T-helper 1 cell treated with Interleukin-12 subunit alpha and Interleukin-12 subunit beta and Interleukin-4 antibody, amounts not matched to agents 30 μg/mL and 1 μg/mL, for 36 hours (primary cell): ENCODE data around the gene CTNS.
A peak's percentile ranks its signal among the peaks of the same experiment; 100 is the strongest.

ENCODE experiments used
- H3K27ac Mint-ChIP-seq: one replicate; pipeline ENCODE4 v1.8.0; 2021; ENCODE audit warnings: mild to moderate bottlenecking, mixed read lengths
- H3K27me3 Mint-ChIP-seq: one replicate; pipeline ENCODE4 v1.8.0; 2021; ENCODE audit warnings: low read depth, mixed read lengths
- H3K36me3 Mint-ChIP-seq: one replicate; pipeline ENCODE4 v1.8.0; 2021; ENCODE audit warnings: low read depth, mixed read lengths
- H3K4me1 Mint-ChIP-seq: one replicate; pipeline ENCODE4 v1.8.0; 2021; ENCODE audit warnings: low read depth, mixed read lengths
- H3K4me3 Mint-ChIP-seq: one replicate; pipeline ENCODE4 v1.8.0; 2021; ENCODE audit warnings: mild to moderate bottlenecking, moderate library complexity, mixed read lengths
- H3K9me3 Mint-ChIP-seq: one replicate; pipeline ENCODE4 v1.8.0; 2021; ENCODE audit warnings: mixed read lengths

Gene CTNS

DNA sequence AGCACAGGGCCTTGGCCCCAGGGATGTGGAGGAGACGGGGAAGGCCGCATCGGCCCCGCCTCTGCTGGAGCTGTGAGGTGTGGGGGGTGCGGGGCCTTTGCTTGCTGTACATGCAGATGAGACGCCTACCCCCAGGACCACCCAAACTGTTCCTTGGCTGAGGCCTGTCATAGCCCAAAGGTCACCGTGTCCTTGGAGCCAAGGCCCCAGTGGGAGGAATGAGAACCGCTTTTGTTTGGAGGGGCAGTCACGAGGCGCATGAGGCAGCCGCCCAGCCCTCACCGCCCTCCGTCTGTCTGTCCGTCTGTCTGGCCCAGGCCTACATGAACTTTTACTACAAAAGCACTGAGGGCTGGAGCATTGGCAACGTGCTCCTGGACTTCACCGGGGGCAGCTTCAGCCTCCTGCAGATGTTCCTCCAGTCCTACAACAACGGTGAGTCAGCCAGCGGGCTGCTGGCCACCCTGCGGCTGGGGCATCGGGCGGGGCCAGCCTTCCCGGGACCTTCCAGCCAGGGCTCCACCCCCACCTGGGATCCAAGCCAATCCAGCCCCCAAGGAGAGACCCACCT is 23.1 kb downstream of the CTNS start:
- H3K36me3 Mint-ChIP-seq = no peaks in the 10 kb centered on the region
- H3K27ac Mint-ChIP-seq = no peak overlapping the region
- H3K27me3 Mint-ChIP-seq = no peaks in the 10 kb centered on the region
- H3K4me3 Mint-ChIP-seq = no peak overlapping the region
- no peaks in the 10 kb centered on the region for H3K4me1 Mint-ChIP-seq
- no peaks in the 10 kb centered on the region for H3K9me3 Mint-ChIP-seq

DNA sequence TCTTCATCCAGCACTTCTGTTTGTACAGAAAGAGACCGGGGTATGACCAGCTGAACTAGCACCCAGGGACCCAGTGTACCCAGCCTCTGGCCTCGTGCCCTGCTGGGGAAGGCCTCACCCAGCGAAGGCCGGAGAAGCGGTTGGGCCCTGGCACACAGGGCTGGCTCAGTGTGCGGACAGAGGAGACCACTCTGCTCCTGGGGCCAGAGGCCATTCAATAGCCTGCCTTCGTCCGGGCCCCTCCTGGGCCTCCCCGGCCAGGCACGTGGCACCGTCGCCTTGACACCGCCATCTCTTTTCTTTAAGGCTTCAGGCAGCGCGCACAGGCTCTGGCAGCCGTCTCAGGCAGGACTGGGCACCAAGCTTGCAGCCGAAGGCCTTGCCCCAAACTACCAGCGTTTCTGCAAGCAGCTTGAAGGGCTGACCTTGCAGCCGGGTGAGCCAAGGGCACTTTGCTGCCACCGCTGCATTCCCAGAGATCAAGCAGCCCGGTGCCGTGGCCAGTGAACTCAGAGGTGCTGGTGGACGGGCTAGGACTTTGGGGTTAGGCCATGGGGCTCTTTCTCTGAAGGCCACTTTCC is 23.8 kb downstream of the CTNS start:
- H3K27ac Mint-ChIP-seq = no peak overlapping the region
- no peaks in the 10 kb centered on the region for H3K9me3 Mint-ChIP-seq
- H3K36me3 Mint-ChIP-seq = no peaks in the 10 kb centered on the region
- H3K27me3 Mint-ChIP-seq = no peaks in the 10 kb centered on the region
- no peak overlapping the region for H3K4me3 Mint-ChIP-seq
- no peaks in the 10 kb centered on the region for H3K4me1 Mint-ChIP-seq

DNA sequence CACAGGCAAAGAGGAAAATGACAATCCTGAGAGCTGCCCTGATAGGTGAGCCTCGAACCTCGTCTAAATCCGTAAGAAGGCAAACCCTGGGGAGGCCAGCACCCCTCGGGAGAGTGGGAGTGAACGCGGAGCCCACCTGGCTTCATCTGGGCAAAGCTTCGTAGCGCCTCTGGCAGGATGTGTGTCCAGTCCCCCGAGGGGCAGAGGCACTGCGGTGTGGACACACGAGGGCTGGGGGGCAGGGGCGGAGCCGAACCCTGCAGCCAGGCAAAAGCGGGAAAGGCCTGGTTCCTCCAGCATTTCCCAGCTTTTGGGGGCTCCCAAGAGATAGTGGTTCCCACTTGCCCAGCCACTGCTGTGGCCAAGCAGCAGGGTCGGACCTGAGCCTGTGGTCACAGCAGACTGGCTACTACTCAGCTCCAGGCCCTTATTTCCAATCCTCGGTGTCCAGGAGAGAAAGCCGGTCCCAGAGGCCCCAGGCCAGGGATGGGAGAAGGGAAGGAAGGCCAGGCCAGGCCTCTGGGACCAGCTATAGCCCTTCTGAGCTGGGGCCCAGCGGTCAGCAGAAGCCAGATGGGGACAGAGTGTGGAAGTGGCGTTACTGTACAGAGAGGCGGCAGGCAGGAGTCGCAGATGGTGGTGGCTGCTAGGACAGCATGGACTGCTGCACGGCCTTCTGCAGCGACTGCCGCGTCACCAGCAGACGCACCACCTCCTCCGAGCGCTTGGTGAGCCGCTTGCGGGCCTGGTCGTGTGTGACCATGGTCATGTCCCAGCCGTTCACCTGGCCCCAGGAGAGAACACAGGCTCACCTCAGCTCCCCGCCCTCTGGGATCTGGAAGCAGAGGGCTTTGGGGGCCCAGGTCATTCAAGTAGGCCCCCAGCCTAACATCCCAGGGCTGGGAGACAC is 26.8 kb downstream of the CTNS start:
- H3K4me1 Mint-ChIP-seq = peaks cover 11% of the 10 kb centered on the region

DNA sequence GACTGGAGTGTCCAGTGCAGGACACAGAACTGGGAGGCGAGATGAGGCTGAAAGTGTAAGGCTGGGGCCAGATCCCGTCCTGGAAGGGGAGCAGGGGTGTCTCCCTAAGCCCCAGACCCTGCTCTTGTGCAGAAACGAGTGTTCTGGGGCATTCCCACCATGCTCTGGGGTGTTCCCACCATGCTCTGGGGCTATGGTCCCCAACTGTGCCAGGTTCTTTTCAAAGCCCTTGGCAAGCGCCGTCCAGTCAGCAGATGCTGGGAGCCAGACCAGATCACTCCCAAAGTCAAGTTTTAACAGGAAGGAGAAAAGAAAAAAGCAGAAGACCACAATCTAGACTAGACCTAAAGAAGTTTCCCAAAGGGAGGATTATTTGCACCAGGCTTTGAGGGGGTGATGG is 29.3 kb downstream of the CTNS start:
- Mint-ChIP-seq H3K36me3 (peaks cover 1% of the 10 kb centered on the region), H3K4me3 (peak overlapping the region; percentile 60), H3K9me3 (no peaks in the 10 kb centered on the region), H3K27me3 (no peaks in the 10 kb centered on the region), H3K27ac (no peak overlapping the region), H3K4me1 (peaks cover 19% of the 10 kb centered on the region)

More for the DNA sequence above, 26.8 kb downstream of the CTNS start:
- Mint-ChIP-seq H3K4me3 (no peak overlapping the region), H3K27me3 (no peaks in the 10 kb centered on the region), H3K9me3 (no peaks in the 10 kb centered on the region), H3K27ac (no peak overlapping the region), H3K36me3 (no peaks in the 10 kb centered on the region)

DNA sequence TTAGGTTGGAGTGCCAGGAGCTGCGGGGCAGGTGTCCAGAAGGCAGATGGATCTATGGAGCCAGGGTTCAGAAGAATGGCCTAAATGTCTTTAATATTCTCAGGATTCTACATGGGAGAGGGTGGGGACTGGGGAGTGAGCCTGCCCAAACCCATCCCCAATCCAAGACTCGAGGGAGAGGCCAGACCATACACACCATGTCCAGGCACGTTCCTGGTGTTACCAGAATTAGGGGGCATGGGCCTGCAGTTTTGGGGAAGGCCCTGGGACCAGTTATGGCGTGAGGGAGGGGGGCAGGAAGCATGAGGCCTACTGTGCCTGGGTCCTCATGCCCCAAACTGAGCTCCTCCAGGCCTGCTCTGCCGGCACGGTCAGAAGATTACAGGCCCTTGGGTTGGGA is 30.0 kb downstream of the CTNS start:
- Mint-ChIP-seq H3K9me3 (no peaks in the 10 kb centered on the region), H3K27me3 (no peaks in the 10 kb centered on the region), H3K4me3 (peak overlapping the region; percentile 79), H3K36me3 (peaks cover 3% of the 10 kb centered on the region), H3K4me1 (peaks cover 20% of the 10 kb centered on the region), H3K27ac (peak overlapping the region; percentile 41)

DNA sequence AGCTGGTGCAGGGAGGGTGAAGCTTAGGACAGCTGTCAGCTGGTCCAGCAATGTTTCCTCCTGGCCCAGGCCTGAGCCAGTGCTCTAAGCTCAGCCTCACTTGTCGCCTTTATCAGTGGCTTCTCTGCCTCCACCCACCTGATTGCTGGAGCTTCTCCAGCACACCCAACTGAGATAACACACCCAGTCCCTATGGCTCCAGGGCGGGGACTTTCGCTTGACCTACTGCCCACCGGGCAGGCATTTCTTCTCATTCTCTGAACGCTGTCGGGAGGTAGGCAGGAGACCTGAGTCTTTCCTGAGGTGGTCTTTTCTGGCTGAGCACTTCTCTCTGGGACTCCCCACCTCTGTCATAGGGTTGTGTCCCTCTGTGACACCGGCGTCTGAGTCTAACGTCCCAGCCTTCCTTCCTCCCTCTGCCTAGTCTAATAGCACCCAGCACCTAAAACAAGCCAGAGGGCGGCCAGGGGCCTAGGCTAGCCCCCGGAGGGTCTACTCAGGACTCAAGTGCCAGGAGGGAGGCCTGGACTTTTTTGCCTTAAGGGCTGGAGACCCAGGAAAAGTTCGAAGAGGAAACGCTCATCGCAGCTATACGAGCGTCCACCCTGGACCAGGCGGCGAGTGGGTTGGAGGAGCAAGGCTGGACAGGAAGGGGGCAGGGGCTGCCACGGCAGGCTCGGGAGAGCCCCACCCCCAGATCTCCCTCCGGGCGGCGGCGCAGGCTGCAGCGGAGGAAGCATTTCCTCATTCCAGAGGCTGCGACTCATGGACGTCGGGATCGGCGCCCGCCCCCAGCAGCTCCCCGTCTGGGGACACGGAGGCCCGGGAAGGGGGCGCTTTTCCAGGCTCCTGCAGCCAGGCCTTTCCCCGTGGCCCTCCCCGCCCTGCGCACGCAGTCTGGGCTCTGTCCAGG is 31.1 kb downstream of the CTNS start:
- H3K4me3 Mint-ChIP-seq = peak overlapping the region; percentile 96
- no peaks in the 10 kb centered on the region for H3K27me3 Mint-ChIP-seq
- H3K9me3 Mint-ChIP-seq = no peaks in the 10 kb centered on the region
- H3K27ac Mint-ChIP-seq = peak overlapping the region; percentile 62
- peaks cover 23% of the 10 kb centered on the region for H3K4me1 Mint-ChIP-seq
- H3K36me3 Mint-ChIP-seq = peaks cover 7% of the 10 kb centered on the region

DNA sequence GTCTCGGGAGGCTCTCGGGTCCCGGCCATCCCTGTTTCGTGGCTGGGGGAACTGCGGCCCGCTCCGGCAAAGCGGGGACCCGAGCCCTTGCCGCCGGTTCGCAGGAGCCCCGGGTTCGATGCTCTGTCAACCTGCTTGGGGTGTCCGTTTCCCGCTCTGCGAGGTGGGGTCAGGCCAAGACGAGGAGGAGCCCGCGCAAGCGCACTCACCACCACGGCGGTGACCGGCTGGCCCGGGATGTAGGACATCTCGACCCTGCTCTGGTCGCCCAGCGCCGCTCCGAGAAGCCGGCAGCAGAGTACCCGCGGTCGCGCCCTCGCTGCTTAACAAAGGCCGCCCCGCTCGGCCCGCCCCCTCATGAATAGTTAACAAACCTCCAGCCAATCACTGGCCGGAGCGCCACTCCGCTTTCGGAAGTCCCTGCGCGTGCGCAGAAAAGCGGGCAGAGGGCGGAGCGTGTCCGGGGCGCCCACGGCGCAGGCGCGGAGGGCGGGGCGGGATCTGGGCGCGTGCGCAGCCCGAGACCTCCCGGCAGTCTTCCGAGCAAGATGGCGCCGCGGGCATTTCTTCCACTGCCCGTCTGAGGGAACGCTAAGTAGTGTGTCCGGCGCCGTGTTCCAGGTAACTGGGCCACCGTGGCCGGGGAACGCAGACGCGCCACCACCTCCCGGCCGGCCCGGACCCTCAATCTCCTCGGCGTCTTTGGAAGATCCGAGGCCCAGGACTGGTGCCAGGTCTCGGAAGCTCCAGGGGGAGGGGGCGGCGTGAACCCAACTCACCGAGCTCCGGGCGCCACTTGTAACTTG is 31.9 kb downstream of the CTNS start, which contains the start of the genes EMC6 and TAX1BP3:
EMC6 (plus strand) TSS at position 534 of the 806 bp plus-strand sequence. CDS start 335 bp downstream, outside the sequence.
TAX1BP3 (minus strand) TSS at position 300 of the 806 bp plus-strand sequence; CDS start at position 248, 52 bp downstream.
- no peaks in the 10 kb centered on the region for H3K27me3 Mint-ChIP-seq
- H3K4me1 Mint-ChIP-seq = peaks cover 23% of the 10 kb centered on the region
- peaks cover 12% of the 10 kb centered on the region for H3K36me3 Mint-ChIP-seq
- peak within 1 kb of the TSS; percentile 96 for H3K4me3 Mint-ChIP-seq
- H3K9me3 Mint-ChIP-seq = no peaks in the 10 kb centered on the region
- H3K27ac Mint-ChIP-seq = peak within 1 kb of the TSS; percentile 91

DNA sequence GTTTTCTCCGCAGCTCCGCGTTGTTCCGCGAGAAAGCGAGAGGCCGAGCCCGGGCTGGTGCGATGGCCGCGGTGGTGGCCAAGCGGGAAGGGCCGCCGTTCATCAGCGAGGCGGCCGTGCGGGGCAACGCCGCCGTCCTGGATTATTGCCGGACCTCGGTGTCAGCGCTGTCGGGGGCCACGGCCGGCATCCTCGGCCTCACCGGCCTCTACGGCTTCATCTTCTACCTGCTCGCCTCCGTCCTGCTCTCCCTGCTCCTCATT is 32.5 kb downstream of the CTNS start:
- H3K27me3 Mint-ChIP-seq = no peaks in the 10 kb centered on the region
- peak overlapping the region; percentile 91 for H3K27ac Mint-ChIP-seq
- H3K4me3 Mint-ChIP-seq = peak overlapping the region; percentile 96
- peaks cover 12% of the 10 kb centered on the region for H3K36me3 Mint-ChIP-seq
- H3K4me1 Mint-ChIP-seq = peaks cover 23% of the 10 kb centered on the region
- no peaks in the 10 kb centered on the region for H3K9me3 Mint-ChIP-seq

DNA sequence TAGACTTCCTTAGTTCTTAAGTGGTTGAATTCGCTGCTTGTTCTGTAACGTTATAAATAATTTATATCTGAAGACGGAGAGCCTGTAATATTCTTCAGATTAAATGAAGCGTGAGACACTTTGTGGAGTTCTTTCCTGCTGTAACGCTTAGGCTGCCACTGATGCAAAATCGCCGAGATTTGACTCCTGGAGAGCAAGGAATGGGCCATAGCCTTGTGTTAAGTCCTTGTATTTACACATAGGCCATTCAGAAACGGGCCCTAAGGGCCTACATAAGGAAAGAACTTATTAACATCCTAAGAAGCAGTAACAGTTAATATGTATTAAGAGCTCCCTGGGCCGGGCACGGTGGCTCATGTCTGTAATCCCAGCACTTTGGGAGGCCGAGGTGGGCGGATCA is 33.0 kb downstream of the CTNS start:
- H3K4me3 Mint-ChIP-seq = peak overlapping the region; percentile 96
- peaks cover 12% of the 10 kb centered on the region for H3K36me3 Mint-ChIP-seq
- peaks cover 23% of the 10 kb centered on the region for H3K4me1 Mint-ChIP-seq
- no peaks in the 10 kb centered on the region for H3K9me3 Mint-ChIP-seq
- H3K27me3 Mint-ChIP-seq = no peaks in the 10 kb centered on the region
- peak overlapping the region; percentile 91 for H3K27ac Mint-ChIP-seq

DNA sequence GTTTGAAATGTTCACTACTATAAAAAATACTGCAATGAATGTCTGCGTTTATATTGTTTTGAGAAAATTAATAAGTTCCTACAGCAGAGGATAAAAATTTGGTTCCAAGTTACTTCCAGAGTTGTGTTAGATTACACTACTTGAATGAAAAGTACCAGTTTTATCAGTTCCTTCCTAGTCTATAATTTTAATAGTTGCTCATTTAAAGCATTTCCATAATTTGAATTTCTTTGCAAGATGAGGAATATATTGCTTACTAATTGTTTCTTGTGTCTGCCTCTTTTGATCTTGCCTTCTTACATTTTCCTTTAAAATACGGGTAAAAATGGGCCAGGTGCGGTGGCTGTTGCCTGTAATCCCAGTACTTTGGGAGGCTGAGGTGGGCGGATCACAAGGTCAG is 36.0 kb downstream of the CTNS start:
- H3K36me3 Mint-ChIP-seq = peaks cover 22% of the 10 kb centered on the region
- H3K9me3 Mint-ChIP-seq = no peaks in the 10 kb centered on the region
- peaks cover 14% of the 10 kb centered on the region for H3K4me1 Mint-ChIP-seq
- no peak overlapping the region for H3K27ac Mint-ChIP-seq
- H3K27me3 Mint-ChIP-seq = no peaks in the 10 kb centered on the region
- no peak overlapping the region for H3K4me3 Mint-ChIP-seq

DNA sequence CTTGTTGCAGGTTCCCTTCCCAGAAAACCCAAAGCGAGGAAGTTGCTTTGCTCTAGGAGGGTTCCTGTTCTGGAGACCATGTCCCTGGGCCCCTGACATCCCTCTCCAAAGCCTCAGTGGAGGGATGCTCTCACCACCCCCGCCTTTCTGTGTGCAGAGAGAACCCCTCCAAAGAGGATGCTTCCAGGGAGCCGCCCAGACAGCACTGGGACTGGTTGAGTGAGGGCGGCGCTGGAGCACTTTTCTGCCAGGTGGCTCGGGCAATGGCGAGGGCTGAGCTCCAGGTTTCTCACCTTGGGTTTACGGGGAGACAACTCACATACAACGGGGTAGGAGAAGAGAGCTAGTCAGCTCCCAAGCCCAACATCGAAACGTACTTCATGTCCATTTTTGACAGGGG is 39.3 kb downstream of the CTNS start:
- Mint-ChIP-seq H3K36me3 (peaks cover 32% of the 10 kb centered on the region), H3K4me1 (peaks cover 7% of the 10 kb centered on the region), H3K9me3 (no peaks in the 10 kb centered on the region), H3K27me3 (no peaks in the 10 kb centered on the region), H3K4me3 (no peak overlapping the region), H3K27ac (no peak overlapping the region)

DNA sequence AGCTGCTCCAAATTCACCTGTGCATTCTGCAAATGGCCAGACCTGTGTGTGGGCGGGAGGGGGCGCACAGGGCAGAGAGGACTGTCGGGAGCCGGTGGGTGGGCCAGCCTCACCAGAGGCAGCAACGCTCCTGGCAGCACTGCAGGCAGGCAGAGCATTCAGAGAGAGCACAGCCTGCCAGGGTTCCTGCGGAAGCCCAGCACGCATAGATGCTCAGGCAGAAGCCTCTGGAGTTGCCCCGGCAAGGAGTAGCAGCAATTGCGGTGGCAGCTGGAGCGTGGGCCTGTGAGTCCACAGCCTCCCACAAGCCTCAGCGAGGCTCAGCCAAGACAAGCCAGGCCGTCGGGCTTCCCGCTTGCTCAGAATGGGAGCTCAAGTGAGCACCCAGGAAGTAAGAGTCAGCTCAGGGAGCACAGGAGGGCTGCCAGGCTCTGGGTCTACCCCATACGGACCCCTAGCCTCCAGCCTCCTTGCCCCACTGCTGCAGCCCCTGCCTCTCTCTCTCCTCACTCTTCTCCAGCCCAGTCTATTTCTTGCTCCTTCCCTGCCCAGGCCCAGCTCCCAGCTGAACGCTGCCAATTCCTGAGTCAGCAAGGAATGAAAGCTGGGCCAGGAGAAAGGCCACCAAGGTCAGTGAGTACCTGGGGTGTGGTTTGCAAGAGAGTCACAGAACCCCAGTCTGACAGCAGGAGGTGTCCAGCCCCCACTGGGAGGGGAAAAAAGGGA is 41.7 kb downstream of the CTNS start:
- no peaks in the 10 kb centered on the region for H3K9me3 Mint-ChIP-seq
- H3K27me3 Mint-ChIP-seq = no peaks in the 10 kb centered on the region
- H3K27ac Mint-ChIP-seq = no peak overlapping the region
- no peak overlapping the region for H3K4me3 Mint-ChIP-seq
- peaks cover 39% of the 10 kb centered on the region for H3K36me3 Mint-ChIP-seq
- peaks cover 17% of the 10 kb centered on the region for H3K4me1 Mint-ChIP-seq

DNA sequence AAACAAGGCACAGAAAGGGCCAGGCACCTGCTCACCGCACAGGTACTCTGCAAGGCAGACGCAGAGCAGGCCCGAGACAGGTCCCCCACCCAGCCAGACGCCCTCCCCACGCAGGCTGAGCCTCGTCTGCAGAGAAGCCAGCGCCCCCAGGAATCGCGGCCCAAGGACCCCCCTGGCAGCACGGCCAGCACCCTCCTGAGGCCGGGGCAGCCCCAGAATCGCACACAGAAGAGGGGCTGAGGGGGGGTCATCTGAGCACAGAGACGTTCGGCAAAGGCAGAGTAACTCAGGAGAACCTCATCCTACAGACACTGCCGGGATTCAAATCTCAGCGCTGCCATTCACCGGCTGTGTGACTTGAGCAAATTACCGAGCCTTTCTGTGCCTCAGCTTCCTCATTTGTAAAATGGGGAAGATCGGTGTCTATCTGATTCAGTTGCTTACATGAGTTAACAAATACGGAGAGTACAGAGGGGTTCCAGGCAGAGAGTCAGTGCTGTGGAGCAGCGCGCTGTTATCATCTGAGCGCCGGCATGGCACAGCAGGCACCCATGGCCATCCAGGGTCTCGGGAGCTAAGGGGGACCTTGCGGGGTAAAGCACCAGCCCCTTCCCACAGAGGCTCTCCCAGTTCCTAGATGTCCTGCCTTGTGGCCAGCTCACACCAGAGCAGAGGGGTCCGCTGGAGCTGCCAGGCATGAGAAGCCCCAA is 42.4 kb downstream of the CTNS start:
- Mint-ChIP-seq H3K4me1 (peaks cover 22% of the 10 kb centered on the region), H3K27ac (no peak overlapping the region), H3K36me3 (peaks cover 39% of the 10 kb centered on the region), H3K9me3 (no peaks in the 10 kb centered on the region), H3K4me3 (no peak overlapping the region), H3K27me3 (no peaks in the 10 kb centered on the region)
